CD4-positive, alpha-beta memory T cell (primary cell): ENCODE measurements around the gene LSM11. TPM values are rescaled to one million over a fixed set of nuclear protein-coding genes. Genes with fewer than 3 reads are reported as not detected.
A peak's percentile ranks its signal among the peaks of the same experiment; 100 is the strongest.

ENCODE experiments used
- CTCF ChIA-PET: fragments of 350-600 bp; sonication (Branson Sonifier 250); formaldehyde crosslinking; loops from one replicate; lab custom pipeline; 2021; ENCODE audit warnings: inconsistent platforms; ENCODE audit not compliant: partially characterized antibody; lab: Charles Lee
- POLR2A ChIA-PET: fragments of 350-600 bp; sonication (Branson Sonifier 250); formaldehyde crosslinking; loops from one replicate; lab custom pipeline; 2021; ENCODE audit not compliant: partially characterized antibody; lab: Charles Lee
- DNase-seq, 5 donors: peaks; one replicate each; pipeline versions ENCODE4 v3.0.0 to v3.0.0-alpha.2; 2020 to 2022; ENCODE audit warnings: mixed read lengths in 1 of 5
- H3K27ac ChIP-seq: one replicate; pipeline ENCODE4 v1.7.0; 2013; ENCODE audit warnings: low read depth, low read length
- H3K27me3 ChIP-seq: 2 replicates; pipeline ENCODE4 v1.7.0; 2013; ENCODE audit warnings: mild to moderate bottlenecking, low read length, moderate library complexity; ENCODE audit not compliant: insufficient read depth
- H3K36me3 ChIP-seq: 2 replicates; pipeline ENCODE4 v1.7.0; 2013; ENCODE audit warnings: mild to moderate bottlenecking, low read length, moderate library complexity; ENCODE audit not compliant: insufficient read depth
- H3K4me1 ChIP-seq: 2 replicates; pipeline ENCODE4 v1.7.0; 2013; ENCODE audit warnings: mild to moderate bottlenecking, low read length, moderate library complexity; ENCODE audit not compliant: insufficient read depth
- H3K4me3 ChIP-seq, 2 donors: one replicate each; pipeline ENCODE4 v1.7.0; 2013; ENCODE audit warnings: low read length in 2 of 2, mild to moderate bottlenecking in 1 of 2
- H3K9me3 ChIP-seq, 2 donors: one replicate each; pipeline ENCODE4 v1.7.0; 2013; ENCODE audit warnings: low read length in 2 of 2, control low read depth in 1 of 2; ENCODE audit not compliant: control insufficient read depth in 1 of 2
- H3K27ac Mint-ChIP-seq, 7 donors: one replicate each; pipeline ENCODE4 v1.8.0; 2020 to 2021; ENCODE audit warnings: mixed read lengths in 7 of 7, mild to moderate bottlenecking in 6 of 7, inconsistent platforms in 3 of 7, moderate library complexity in 3 of 7
- H3K27me3 Mint-ChIP-seq, 2 donors: one replicate each; pipeline ENCODE4 v1.8.0; 2020 to 2021; ENCODE audit warnings: mixed read lengths in 2 of 2
- H3K36me3 Mint-ChIP-seq, 2 donors: one replicate each; pipeline ENCODE4 v1.8.0; 2020 to 2021; ENCODE audit warnings: mixed read lengths in 2 of 2, inconsistent platforms in 1 of 2, mild to moderate bottlenecking in 1 of 2
- H3K4me1 Mint-ChIP-seq, 4 donors: one replicate each; pipeline ENCODE4 v1.8.0; 2020 to 2021; ENCODE audit warnings: mixed read lengths in 4 of 4, mild to moderate bottlenecking in 1 of 4
- H3K4me3 Mint-ChIP-seq, 8 donors: one replicate each; pipeline ENCODE4 v1.8.0; 2020 to 2021; ENCODE audit warnings: mixed read lengths in 8 of 8, mild to moderate bottlenecking in 7 of 8, moderate library complexity in 6 of 8, inconsistent platforms in 3 of 8
- H3K9me3 Mint-ChIP-seq, 8 donors: one replicate each; pipeline ENCODE4 v1.8.0; 2020 to 2021; ENCODE audit warnings: mixed read lengths in 8 of 8, mild to moderate bottlenecking in 5 of 8, inconsistent platforms in 3 of 8, moderate library complexity in 1 of 8
- intact Hi-C: fragments of 100-400 bp; cut with micrococcal nuclease; formaldehyde crosslinking; loops from one replicate; pipeline ENCODE4 v1.15.1; 2023
- polyA plus RNA-seq, 2 donors: library from polyadenylated mRNA; unstranded; fragments of 300-500 nt; fragmentation: Illumina TruSeq; gene quantifications; one replicate each; pipeline ENCODE4 v1.2.3, GENCODE V29; 2021
- total RNA-seq, 2 experiments: library from RNA; stranded (reverse); gene quantifications; one replicate each; pipeline ENCODE4 v1.2.3, GENCODE V29; 2021

Gene LSM11
- total and polyA plus RNA-seq, 4 experiments from 2014 or later: 0.57 to 4.8 (median 2.7) TPM

- H3K27me3 Mint-ChIP-seq: peaks cover 1 to 3% of the 10 kb centered on the region in 2 donors
- ChIA-PET POLR2A (no interaction called here), CTCF (interaction anchor here (1.3 to 1.4 kb wide), 2 partner anchors 13 to 17 kb away, joined by 4 read pairs; no protein-coding TSS in a partner anchor)
- H3K36me3 ChIP-seq: no peaks in the 10 kb centered on the region
- no peak overlapping the region for H3K4me3 Mint-ChIP-seq
- H3K4me3 ChIP-seq: no peak overlapping the region
- no peaks in the 10 kb centered on the region for H3K9me3 ChIP-seq
- intact Hi-C loops: no loop called here
- H3K36me3 Mint-ChIP-seq: no peaks in the 10 kb centered on the region
- no peaks in the 10 kb centered on the region for H3K27me3 ChIP-seq
- no peak overlapping the region for H3K27ac Mint-ChIP-seq
- peaks cover 5% of the 10 kb centered on the region for H3K4me1 ChIP-seq
- peaks cover 0 to 3% (median 0%) of the 10 kb centered on the region in 8 donors for H3K9me3 Mint-ChIP-seq
- H3K27ac ChIP-seq: no peak overlapping the region
- DNase-seq: no peak
- H3K4me1 Mint-ChIP-seq: peaks cover under 1 to 3% (median under 1%) of the 10 kb centered on the region in 4 donors
Observed at GRCh38 chr5:157766902-157767301, 23.4 kb downstream of the LSM11 start.

GRCh38 chr5:157767689-157768088 lies 24.2 kb downstream of the LSM11 start:
- Histone ChIP-seq H3K27me3 (no peaks in the 10 kb centered on the region), H3K9me3 (no peaks in the 10 kb centered on the region), H3K27ac (no peak overlapping the region), H3K36me3 (no peaks in the 10 kb centered on the region), H3K4me3 (no peak overlapping the region), H3K4me1 (peaks cover 5% of the 10 kb centered on the region)
- intact Hi-C loops: no loop called here
- H3K9me3 Mint-ChIP-seq: peaks cover 0 to 3% (median 0%) of the 10 kb centered on the region in 8 donors
- ChIA-PET POLR2A (no interaction called here), CTCF (interaction anchor here (1.3 kb wide), 1 partner anchor 14 kb away, joined by 4 read pairs; no protein-coding TSS in a partner anchor)
- peaks cover 1 to 5% of the 10 kb centered on the region in 2 donors for H3K27me3 Mint-ChIP-seq
- DNase-seq: no peak
- H3K27ac Mint-ChIP-seq: no peak overlapping the region
- peaks cover 4 to 5% (median 5%) of the 10 kb centered on the region in 4 donors for H3K4me1 Mint-ChIP-seq
- no peaks in the 10 kb centered on the region for H3K36me3 Mint-ChIP-seq
- no peak overlapping the region for H3K4me3 Mint-ChIP-seq

DNA sequence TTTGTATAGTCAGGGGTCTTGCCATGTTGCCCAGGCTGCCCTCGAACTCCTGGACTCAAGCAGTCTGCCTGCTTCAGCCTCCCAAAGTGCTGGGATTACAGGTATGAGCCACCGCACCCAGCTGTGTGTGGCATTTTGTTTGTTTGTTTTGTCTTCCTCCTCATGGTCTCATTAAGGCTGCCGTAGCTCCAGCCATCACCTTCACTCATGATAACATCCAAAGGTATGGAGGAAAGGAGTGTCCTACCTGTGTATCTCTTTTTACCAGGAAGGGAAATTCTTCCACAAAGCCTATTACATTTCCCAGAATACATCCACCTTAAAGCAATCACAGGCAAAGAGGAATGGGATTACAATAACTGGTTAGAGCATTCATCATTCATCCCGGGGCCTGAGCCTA lies 27.2 kb downstream of the LSM11 start:
- H3K9me3 ChIP-seq: no peaks in the 10 kb centered on the region
- H3K27ac ChIP-seq: no peak overlapping the region
- intact Hi-C loops: no loop called here
- H3K4me1 Mint-ChIP-seq: peaks cover 5% of the 10 kb centered on the region in 4 donors
- H3K27ac Mint-ChIP-seq: no peak overlapping the region
- H3K36me3 Mint-ChIP-seq: no peaks in the 10 kb centered on the region
- peaks cover 1 to 7% of the 10 kb centered on the region in 2 donors for H3K27me3 Mint-ChIP-seq
- no peaks in the 10 kb centered on the region for H3K27me3 ChIP-seq
- H3K4me3 Mint-ChIP-seq: no peak overlapping the region
- H3K36me3 ChIP-seq: no peaks in the 10 kb centered on the region
- H3K9me3 Mint-ChIP-seq: peaks cover 0 to 3% (median 0%) of the 10 kb centered on the region in 8 donors
- no peak for DNase-seq
- ChIA-PET CTCF (interaction anchor here (2.7 kb wide), 1 partner anchor 9 kb away, joined by 8 read pairs; no protein-coding TSS in a partner anchor), POLR2A (no interaction called here)
- H3K4me3 ChIP-seq: no peak overlapping the region
- peaks cover 5% of the 10 kb centered on the region for H3K4me1 ChIP-seq

- H3K4me1 ChIP-seq: peaks cover 5% of the 10 kb centered on the region
- no peaks in the 10 kb centered on the region for H3K27me3 ChIP-seq
- peak overlapping the region in 3 of 7 donors; percentile 27 to 38 (median 36) for H3K27ac Mint-ChIP-seq
- peak overlapping the region; percentile 41 to 87 (median 78) for H3K4me3 Mint-ChIP-seq
- H3K4me1 Mint-ChIP-seq: peaks cover 5% of the 10 kb centered on the region in 4 donors
- no peak overlapping the region for H3K4me3 ChIP-seq
- H3K36me3 Mint-ChIP-seq: no peaks in the 10 kb centered on the region
- ChIA-PET POLR2A (no interaction called here), CTCF (interaction anchor here (2.7 kb wide), 1 partner anchor 11 kb away, joined by 8 read pairs; no protein-coding TSS in a partner anchor)
- H3K27ac ChIP-seq: no peak overlapping the region
- no peaks in the 10 kb centered on the region for H3K9me3 ChIP-seq
- intact Hi-C loops: no loop called here
- no peak for DNase-seq
- H3K36me3 ChIP-seq: no peaks in the 10 kb centered on the region
- H3K27me3 Mint-ChIP-seq: peaks cover 1 to 7% of the 10 kb centered on the region in 2 donors
- peaks cover 0 to 3% (median 0%) of the 10 kb centered on the region in 8 donors for H3K9me3 Mint-ChIP-seq
Observed at GRCh38 chr5:157772127-157772526, 28.6 kb downstream of the LSM11 start.

DNA sequence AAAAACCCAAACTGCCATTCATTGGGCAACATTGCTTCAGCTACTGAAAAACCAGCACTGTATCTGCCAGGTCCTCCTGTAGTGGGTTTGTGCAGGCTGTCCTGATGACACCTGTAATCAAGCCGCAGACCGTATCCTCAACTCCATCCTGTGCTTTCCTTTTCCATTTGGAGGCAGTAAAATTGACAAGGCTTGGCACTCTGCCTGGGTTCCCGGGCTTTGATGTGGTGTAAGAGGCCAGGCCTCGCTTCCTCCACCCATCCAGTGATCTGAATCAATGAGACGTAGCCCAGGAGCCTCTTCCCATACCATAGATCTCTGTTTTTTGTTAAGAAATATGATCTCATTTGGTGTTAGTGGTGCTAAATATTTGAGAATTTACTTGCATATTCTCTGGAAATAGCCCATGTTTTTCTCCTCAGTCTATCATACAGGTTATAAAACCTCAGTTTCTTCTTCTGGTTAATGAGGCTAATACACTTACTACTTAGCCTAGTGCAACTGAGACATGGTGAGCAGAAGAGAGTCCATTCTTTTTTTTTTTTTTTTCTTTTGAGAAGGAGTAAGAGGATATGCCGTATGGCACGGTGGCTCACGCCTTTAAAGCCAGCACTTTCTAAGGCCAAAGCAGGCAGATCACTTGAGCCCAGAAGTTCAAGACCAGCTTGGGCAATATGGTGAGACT lies 34.8 kb downstream of the LSM11 start:
- Mint-ChIP-seq H3K4me3 (no peak overlapping the region), H3K27ac (no peak overlapping the region), H3K36me3 (no peaks in the 10 kb centered on the region), H3K27me3 (peaks cover 0 to 2% of the 10 kb centered on the region in 2 donors), H3K4me1 (peaks cover 0 to 5% (median 3%) of the 10 kb centered on the region in 4 donors), H3K9me3 (no peaks in the 10 kb centered on the region)
- Histone ChIP-seq H3K4me1 (no peaks in the 10 kb centered on the region), H3K27me3 (no peaks in the 10 kb centered on the region), H3K27ac (no peak overlapping the region), H3K36me3 (no peaks in the 10 kb centered on the region), H3K4me3 (no peak overlapping the region), H3K9me3 (no peaks in the 10 kb centered on the region)
- intact Hi-C loops: no loop called here
- ChIA-PET CTCF (interaction anchor here (1.3 to 1.8 kb wide), 2 partner anchors 16 to 35 kb away, joined by 3 to 6 read pairs; partner anchors contain the start of gene LSM11), POLR2A (no interaction called here)
- DNase-seq: no peak

- peaks cover 0 to 5% (median 2%) of the 10 kb centered on the region in 4 donors for H3K4me1 Mint-ChIP-seq
- no peak overlapping the region for H3K27ac Mint-ChIP-seq
- Histone ChIP-seq H3K36me3 (no peaks in the 10 kb centered on the region), H3K9me3 (no peaks in the 10 kb centered on the region), H3K4me3 (no peak overlapping the region), H3K27me3 (no peaks in the 10 kb centered on the region), H3K27ac (no peak overlapping the region), H3K4me1 (no peaks in the 10 kb centered on the region)
- H3K27me3 Mint-ChIP-seq: no peaks in the 10 kb centered on the region
- DNase-seq: no peak
- ChIA-PET CTCF (no interaction called here), POLR2A (no interaction called here)
- peaks cover 0 to 2% of the 10 kb centered on the region in 2 donors for H3K36me3 Mint-ChIP-seq
- intact Hi-C loops: no loop called here
- no peaks in the 10 kb centered on the region for H3K9me3 Mint-ChIP-seq
- no peak overlapping the region for H3K4me3 Mint-ChIP-seq
Observed at GRCh38 chr5:157779221-157779620, 35.7 kb downstream of the LSM11 start.

GRCh38 chr5:157785801-157786200 lies 42.3 kb downstream of the LSM11 start:
- Mint-ChIP-seq H3K9me3 (no peaks in the 10 kb centered on the region), H3K4me1 (no peaks in the 10 kb centered on the region), H3K4me3 (no peak overlapping the region), H3K36me3 (peaks cover 28 to 51% of the 10 kb centered on the region in 2 donors), H3K27ac (no peak overlapping the region), H3K27me3 (no peaks in the 10 kb centered on the region)
- no peaks in the 10 kb centered on the region for H3K27me3 ChIP-seq
- no peak overlapping the region for H3K27ac ChIP-seq
- H3K4me3 ChIP-seq: no peak overlapping the region
- no peak for DNase-seq
- intact Hi-C loops: no loop called here
- peaks cover 14% of the 10 kb centered on the region for H3K36me3 ChIP-seq
- H3K4me1 ChIP-seq: no peaks in the 10 kb centered on the region
- ChIA-PET CTCF (interaction anchor here (0.9 kb wide), 1 partner anchor 209 kb away, joined by 3 read pairs; no protein-coding TSS in a partner anchor), POLR2A (no interaction called here)
- H3K9me3 ChIP-seq: no peaks in the 10 kb centered on the region
